Measurements from ENCODE around the gene APOBEC2. TPM values are rescaled to one million over a fixed set of nuclear protein-coding genes. Genes with fewer than 3 reads are reported as not detected.
A peak's percentile ranks its signal among the peaks of the same experiment; 100 is the strongest.
"Not testable (repeated sequence)": the region's sequence is repeated elsewhere in the genome, so short reads cannot be mapped to it uniquely, and the experiment has no call there.

APOBEC2 gene
- not detected in 2 replicates for total RNA-seq (2014; rRNA removed; shearing (Covaris generic))

DNA sequence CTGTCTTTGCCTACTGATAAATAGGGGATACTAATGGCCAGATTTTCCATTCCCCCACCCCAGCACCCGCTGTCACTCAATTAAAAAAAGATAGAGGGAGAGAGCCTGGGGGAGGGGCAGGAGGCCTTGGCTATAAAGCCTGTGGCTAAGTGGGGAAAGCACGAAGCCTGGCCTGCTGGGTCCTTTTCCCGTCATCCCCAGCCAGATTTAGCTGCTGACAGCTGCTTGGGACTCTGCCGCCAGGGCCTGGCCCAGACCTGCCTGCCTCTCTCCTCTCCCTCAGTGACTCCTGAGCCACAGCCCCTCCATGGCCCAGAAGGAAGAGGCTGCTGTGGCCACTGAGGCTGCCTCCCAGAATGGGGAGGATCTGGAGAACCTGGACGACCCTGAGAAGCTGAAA is at the start of gene APOBEC2:
TSS of gene APOBEC2 (plus strand) at position 162 of the 400 bp plus-strand sequence. CDS start at position 308, 146 bp downstream.
- no peak for DNase-seq (ENCODE audit: low read depth)

DNA sequence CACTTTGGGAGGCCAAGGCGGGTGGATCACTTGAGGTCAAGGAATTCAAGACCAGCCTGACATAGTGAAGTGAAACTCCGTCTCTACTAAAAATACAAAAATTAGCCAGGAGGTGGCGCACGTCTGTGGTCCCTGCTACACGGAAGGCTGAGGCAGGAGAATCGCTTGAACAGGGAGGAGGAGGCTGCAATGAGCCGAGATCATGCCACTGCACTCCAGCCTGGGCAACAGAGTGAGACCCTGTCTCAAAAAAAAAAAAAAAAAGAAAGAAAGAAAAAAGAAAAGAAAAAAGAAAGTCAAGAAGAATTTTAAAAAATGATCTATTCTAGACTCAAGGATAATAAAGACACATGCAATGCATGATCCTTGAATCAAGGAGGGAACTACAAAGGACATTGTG is 46.8 kb upstream of the APOBEC2 start:
- DNase-seq (ENCODE audit: low read depth) = peak; percentile 61

DNA sequence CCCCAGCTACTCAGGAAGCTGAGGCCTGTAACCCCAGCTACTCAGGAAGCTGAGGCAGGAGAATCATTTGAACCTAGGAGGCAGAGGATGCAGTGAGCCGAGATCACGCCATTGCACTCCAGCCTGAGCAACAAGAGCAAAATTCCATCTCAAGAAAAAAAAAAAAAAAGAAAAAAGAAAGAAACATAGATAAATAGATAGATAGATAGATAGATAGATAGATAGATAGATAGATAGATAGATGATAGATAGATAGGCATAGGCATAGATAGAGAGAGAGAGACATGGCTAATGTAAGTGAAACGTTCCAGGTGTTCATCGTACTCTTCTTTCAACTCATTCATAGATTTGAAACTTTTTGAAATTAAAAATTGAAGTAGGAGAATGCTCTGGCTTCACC is 46.0 kb upstream of the APOBEC2 start:
- DNase-seq (ENCODE audit: low read depth) = not testable (repeated sequence)

DNA sequence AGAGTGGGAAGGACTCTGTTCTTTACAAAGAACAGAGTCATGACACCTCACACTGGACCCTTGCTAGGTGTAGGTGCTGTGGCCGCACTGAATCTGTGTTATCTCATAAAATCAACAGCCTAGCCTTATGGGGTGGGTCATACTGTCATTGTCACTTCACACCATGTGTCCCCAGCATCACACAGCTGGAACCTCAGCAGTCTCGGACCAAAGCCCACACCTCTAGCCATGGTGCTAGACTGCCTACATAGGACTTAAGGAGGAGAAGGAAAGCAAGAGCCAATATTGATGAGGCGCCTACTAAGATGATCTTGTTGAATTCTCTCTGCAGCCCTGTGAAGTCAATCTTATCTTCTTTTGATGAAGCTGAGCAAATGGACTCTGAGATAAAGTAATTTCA is 45.0 kb upstream of the APOBEC2 start:
- no peak for DNase-seq (ENCODE audit: low read depth)

DNA sequence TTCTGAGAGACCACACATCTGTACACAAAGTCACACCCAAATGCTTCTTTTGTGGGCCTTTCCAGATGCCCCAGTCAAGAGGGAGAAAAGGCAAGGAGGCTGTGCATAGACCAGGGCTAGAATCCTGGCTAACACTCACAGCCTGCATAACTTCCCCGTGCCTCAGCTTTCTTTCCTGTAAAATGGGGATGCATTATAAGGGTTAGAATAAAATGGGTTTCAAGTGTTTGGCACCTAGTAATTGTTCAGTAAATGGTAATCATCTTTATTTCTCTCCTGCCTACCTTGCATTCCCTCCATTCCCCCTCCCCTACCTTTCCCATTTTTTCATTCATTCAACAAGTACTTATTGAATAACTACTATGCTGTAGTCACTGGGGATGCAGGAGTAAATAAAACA is 43.3 kb upstream of the APOBEC2 start:
- DNase-seq (ENCODE audit: low read depth) = no peak

GRCh38 chr6:41011673-41012072 is 41.3 kb upstream of the APOBEC2 start:
- no peak for DNase-seq (ENCODE audit: low read depth)

DNA sequence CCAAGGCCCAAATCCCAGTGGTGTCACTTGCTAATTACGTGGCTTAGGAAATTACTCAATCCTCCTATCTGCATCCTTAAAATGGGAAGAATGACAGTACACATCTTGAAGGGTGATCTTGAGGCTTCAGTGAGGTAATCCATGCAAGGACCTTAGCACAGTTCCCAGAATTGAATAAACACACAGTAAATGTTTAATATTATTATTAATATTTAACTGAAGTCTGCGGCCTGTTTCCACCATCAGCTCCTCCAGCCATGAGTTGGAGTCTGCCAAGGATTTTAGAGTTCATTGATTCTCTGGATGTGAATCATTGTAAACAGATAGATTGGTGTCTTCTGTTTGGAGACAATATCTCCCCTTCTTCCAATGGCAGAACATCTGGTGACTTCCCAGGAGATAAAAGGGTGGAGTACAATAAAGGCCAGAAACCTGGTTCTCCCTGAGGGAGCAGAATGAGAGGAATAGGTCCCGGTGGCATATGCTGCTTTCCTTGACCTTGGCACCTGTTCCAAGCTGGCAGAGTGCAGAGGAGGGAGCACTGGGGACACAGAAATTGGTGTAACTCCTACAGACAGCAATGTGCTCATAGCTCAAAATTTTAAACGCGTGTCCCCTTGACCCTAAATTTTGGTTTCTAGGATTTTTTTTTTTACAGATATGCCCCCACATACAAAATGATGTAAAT is 39.4 kb upstream of the APOBEC2 start:
- DNase-seq (ENCODE audit: low read depth) = no peak

- DNase-seq (ENCODE audit: low read depth) = no peak
These were observed 38.2 kb upstream of the APOBEC2 start for GRCh38 chr6:41014780-41015179.

DNA sequence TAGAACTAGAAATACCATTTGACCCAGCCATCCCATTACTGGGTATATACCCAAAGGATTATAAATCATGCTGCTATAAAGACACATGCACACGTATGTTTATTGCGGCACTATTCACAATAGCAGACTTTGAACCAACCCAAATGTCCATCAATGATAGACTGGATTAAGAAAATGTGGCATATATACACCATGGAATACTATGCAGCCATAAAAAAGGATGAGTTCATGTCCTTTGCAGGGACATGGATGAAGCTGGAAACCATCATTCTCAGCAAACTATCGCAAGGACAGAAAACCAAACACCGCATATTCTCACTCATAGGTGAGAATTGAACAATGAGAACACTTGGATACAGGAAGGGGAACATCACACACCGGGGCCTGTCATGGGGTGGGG is 37.1 kb upstream of the APOBEC2 start:
- DNase-seq (ENCODE audit: low read depth) = not testable (repeated sequence)

DNA sequence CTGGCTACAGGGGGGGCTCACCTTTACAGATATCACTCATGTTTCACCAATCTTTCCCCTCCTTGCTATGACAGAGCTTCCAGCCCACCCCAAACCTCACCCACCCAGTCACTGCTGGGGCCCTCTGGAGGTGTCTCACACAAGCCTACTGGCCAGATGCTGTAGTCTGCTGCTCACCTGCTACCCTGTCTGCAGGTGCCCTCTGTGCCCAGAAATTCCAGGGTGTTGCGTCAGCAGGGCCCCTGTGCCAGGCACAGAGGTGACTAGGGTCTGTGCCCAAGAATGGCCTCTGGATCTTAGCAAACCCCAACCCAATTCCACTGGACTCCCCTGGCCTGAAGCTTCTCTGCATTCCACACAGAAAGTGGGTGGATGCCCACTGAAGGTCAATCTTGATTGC is 35.3 kb upstream of the APOBEC2 start:
- no peak for DNase-seq (ENCODE audit: low read depth)

- peak; percentile 81 for DNase-seq (ENCODE audit: low read depth)
These were observed 31.2 kb upstream of the APOBEC2 start for GRCh38 chr6:41021832-41022231.

GRCh38 chr6:41022294-41022693 is 30.7 kb upstream of the APOBEC2 start:
- peak; percentile 64 for DNase-seq (ENCODE audit: low read depth)

DNA sequence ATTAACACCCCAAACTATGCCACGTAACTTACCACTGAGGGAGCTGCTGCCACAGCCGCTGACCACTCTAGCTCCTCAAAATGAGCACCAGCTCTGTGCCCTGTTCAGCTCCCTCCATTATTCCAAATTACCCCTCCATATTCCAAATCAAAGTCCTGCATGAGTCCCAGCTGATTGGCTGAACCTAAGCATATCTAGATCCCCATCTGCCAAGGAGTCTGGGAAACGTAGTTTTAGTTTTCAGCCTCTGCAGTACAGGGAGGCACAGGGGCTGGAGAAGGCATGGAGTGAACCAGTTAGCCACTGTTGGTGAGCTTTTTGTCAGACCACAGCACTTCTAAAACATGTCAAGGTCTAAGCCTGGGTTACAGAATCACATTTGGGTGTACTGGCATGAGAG is 29.9 kb upstream of the APOBEC2 start:
- peak; percentile 24 for DNase-seq (ENCODE audit: low read depth)

DNA sequence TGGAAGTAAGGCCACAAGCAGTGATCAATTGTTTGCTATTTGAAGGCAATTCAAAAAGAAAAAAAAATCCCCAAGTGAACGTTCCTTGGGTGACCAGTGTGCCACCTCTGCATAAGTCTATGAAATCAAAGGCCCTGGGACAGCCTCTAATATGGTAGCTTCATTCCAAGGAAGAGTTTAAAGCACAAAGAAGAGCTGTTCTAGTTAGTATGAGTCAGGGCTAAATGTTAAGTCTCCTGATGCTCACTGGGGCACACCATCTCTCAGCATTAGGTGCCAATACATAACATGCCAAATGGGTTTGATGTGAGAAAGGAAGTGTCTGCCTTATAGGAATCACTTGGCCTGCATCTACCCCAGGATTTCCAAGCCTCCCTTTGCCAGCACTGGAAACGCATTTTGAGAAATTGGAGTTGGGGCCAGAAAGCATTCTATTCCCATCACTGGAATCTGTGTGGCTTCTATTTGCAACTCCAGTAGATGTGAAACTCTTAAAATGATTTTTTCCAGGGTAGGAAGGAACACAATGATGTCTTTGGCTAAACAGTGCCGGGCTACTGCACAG is 27.0 kb upstream of the APOBEC2 start:
- DNase-seq (ENCODE audit: low read depth) = no peak

DNA sequence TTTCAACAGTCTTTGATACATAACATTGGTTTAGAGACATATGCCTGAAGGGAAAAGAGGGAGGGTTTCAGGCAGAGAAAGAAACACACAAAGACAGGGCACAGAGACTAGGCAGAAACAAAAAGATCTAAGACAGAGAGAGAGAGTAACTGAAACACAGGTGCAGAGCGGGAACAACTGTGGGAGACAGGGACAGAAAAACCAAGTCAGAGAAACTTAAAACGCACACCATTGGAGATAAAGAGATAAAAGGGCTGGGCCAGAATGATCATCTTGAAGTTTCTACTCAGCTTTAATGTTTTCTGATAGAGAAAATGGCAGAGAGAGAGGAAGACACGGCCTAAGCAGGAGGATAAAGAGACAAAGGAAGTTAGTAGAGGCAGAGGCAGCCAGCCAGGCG is 25.8 kb upstream of the APOBEC2 start:
- no peak for DNase-seq (ENCODE audit: low read depth)

DNA sequence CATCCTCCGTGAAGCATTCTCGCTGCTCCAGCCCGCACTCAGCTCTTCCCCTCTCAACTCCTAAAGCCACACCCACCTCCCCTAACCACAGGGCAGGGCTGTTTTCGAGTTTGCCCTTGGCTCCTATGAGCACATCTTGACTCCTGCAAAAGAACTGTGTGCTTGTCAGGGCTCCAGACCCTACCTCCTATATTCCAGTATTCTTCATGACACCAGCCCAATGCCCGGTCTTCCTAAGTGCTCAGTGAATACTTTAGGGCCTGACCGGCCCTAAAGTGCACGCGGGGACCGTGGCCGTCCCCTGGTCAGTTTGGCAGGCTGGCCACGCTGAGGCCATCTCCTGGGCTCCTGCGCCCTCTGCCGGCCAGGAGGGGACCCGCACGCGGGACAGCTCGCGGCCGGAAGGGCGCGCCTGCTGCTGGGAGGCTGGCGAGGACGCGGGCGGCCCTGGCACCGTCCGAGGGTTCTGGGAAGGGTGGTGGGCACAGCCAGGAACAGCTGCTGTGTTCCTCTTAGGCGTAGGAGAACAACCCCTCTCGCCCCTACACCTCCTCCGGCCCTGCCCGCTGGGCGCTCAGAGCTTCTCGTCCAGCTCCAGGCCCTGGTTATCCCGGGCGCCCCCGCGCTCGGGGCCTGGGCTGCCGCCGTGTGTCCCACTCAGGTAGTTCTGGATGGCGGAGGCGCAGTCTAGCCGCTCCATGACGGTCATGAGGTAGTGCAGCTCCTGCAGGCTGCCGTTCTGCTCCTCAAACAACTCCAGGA is 25.0 kb upstream of the APOBEC2 start:
- DNase-seq (ENCODE audit: low read depth) = peak; percentile 69

DNA sequence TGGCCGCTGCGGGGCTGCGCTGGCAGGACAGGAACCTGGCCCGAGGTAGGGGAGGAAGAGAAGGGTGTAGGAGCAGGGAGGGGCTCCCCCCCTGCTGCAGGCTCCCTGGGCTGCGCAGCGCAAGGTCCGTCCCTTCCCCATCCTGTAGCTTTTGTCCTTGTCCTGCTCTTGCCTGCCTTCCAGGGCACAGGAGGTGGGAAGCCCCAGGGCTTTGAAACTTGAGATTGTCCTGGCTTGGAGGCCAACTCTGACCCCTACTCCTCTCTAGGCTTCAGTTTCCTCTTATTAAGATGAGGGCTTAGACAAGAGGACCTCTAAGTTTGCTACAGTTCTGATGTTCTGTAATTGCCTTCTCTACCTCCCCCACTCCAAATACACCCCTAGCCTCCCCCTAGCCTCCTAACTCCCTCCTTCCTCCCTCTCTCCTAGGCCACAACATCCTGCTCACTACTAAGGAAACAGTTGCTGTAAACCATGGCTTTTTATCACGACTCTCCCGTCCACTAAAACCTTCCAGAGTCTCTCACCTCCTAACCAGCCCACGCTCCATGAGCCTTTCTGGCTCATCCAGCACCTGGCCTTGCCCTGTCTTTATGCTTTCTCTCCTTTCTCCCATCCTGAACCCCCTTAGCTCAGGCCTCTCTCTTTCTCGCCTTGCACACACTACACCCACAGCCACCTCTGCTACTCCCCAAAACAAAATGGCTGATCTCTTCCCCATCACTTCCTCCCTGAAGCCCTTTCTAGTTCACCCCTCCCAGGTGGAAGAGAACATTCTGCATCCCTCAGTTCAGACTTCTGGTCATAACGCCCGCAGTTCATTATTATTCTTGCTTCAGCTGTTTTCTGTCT is 24.2 kb upstream of the APOBEC2 start:
- DNase-seq (ENCODE audit: low read depth) = peak; percentile 17

DNA sequence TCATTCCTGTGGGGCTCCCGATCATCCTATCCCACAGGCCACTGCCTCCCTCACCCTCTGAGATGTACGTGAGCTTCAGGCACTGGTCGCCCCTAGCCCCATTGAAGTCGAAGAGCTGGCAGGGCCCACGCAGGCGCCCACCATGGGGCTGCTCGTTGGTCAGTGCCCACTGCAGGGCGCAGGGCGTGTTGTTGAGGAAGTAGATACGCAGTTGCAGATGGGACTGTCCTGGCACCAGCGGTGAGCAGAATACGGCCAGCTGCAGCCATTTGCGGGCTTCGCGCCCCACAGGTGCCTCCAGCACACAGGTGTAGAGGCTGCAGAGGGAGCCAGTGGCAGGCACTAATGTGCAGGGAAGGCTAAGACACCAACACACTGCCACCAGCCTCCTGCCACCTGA is 20.2 kb upstream of the APOBEC2 start:
- no peak for DNase-seq (ENCODE audit: low read depth)

DNA sequence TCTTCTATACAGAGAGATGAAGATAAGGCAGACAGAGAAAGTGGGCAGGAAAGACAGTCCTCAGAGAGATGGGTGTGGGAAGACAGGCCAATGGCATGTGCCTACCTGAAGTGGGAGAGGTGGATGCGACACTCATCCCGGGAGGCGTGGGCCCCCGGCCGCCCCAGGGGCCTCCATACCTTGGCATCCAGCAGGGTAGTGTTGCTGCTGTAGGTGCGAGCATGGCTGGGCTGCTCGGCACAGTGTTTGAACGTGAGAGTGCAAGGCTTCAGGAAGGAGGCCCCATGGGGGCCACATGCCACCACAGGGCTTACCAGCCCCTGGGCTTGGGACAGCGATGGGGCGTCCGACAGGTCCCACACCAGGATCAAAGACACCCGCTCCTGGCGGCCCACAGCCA is 19.2 kb upstream of the APOBEC2 start:
- no peak for DNase-seq (ENCODE audit: low read depth)

- no peak for DNase-seq (ENCODE audit: low read depth)
These were observed 16.8 kb upstream of the APOBEC2 start for GRCh38 chr6:41036186-41036585.

GRCh38 chr6:41036601-41037000 is 16.4 kb upstream of the APOBEC2 start:
- DNase-seq (ENCODE audit: low read depth) = no peak

Measured in RPMI7951 (cell line).